ENCODE results near the gene NXPH1. TPM values are rescaled to one million over a fixed set of nuclear protein-coding genes. Genes with fewer than 3 reads are reported as not detected.

The NXPH1 gene
- total RNA-seq, 3 donors from 2014 or later, result 0.08 TPM; not detected in 2

- ATAC-seq, result no peak
- H3K9me3 Mint-ChIP-seq, result no peaks in the 10 kb centered on the region
- peaks cover 1% of the 10 kb centered on the region for H3K27me3 Mint-ChIP-seq (ENCODE audit: low read depth)
- no peak overlapping the region for H3K4me3 Mint-ChIP-seq
- H3K4me1 Mint-ChIP-seq (ENCODE audit: low read depth), result no peaks in the 10 kb centered on the region
- no peaks in the 10 kb centered on the region for H3K36me3 Mint-ChIP-seq (ENCODE audit: insufficient read depth)
- no peak for DNase-seq
Measured at GRCh38 chr7:8422177-8422576, 11.2 kb upstream of the NXPH1 start.

GRCh38 chr7:8423057-8423456 is 10.4 kb upstream of the NXPH1 start:
- Mint-ChIP-seq H3K4me1 (ENCODE audit: low read depth) (no peaks in the 10 kb centered on the region), H3K36me3 (ENCODE audit: insufficient read depth) (no peaks in the 10 kb centered on the region), H3K27me3 (ENCODE audit: low read depth) (peaks cover 1% of the 10 kb centered on the region), H3K9me3 (no peaks in the 10 kb centered on the region), H3K4me3 (no peak overlapping the region)
- ATAC-seq (no peak), DNase-seq (no peak)

- Mint-ChIP-seq H3K9me3 (no peaks in the 10 kb centered on the region), H3K36me3 (ENCODE audit: insufficient read depth) (no peaks in the 10 kb centered on the region), H3K4me3 (no peak overlapping the region), H3K4me1 (ENCODE audit: low read depth) (no peaks in the 10 kb centered on the region), H3K27me3 (ENCODE audit: low read depth) (peaks cover 1% of the 10 kb centered on the region)
- DNase-seq (no peak), ATAC-seq (no peak)
Measured at GRCh38 chr7:8425223-8425622, 8.2 kb upstream of the NXPH1 start.

GRCh38 chr7:8430643-8431042 is 2.8 kb upstream of the NXPH1 start:
- Mint-ChIP-seq H3K9me3 (no peaks in the 10 kb centered on the region), H3K4me1 (ENCODE audit: low read depth) (peaks cover 9% of the 10 kb centered on the region), H3K27me3 (ENCODE audit: low read depth) (peaks cover 44% of the 10 kb centered on the region), H3K4me3 (no peak overlapping the region), H3K36me3 (ENCODE audit: insufficient read depth) (no peaks in the 10 kb centered on the region)
- no peak for ATAC-seq
- no peak for DNase-seq

- ATAC-seq (peak in 1 of 2 donors; percentile 12), DNase-seq (no peak)
- no peak overlapping the region for H3K4me3 Mint-ChIP-seq
- H3K4me1 Mint-ChIP-seq (ENCODE audit: low read depth), result peaks cover 14% of the 10 kb centered on the region
- no peaks in the 10 kb centered on the region for H3K36me3 Mint-ChIP-seq (ENCODE audit: insufficient read depth)
- H3K9me3 Mint-ChIP-seq, result no peaks in the 10 kb centered on the region
- H3K27me3 Mint-ChIP-seq (ENCODE audit: low read depth), result peaks cover 74% of the 10 kb centered on the region
Measured at GRCh38 chr7:8434290-8435002, 1.0 kb downstream of the NXPH1 start.

- DNase-seq (no peak), ATAC-seq (no peak)
- Mint-ChIP-seq H3K4me1 (ENCODE audit: low read depth) (peaks cover 14% of the 10 kb centered on the region), H3K36me3 (ENCODE audit: insufficient read depth) (no peaks in the 10 kb centered on the region), H3K27me3 (ENCODE audit: low read depth) (peaks cover 80% of the 10 kb centered on the region), H3K9me3 (no peaks in the 10 kb centered on the region), H3K4me3 (no peak overlapping the region)
Measured at GRCh38 chr7:8435095-8435494, 1.7 kb downstream of the NXPH1 start.

GRCh38 chr7:8435590-8436545 is 2.5 kb downstream of the NXPH1 start:
- ATAC-seq (no peak), DNase-seq (no peak)
- Mint-ChIP-seq H3K4me1 (ENCODE audit: low read depth) (peaks cover 14% of the 10 kb centered on the region), H3K27me3 (ENCODE audit: low read depth) (peaks cover 85% of the 10 kb centered on the region), H3K4me3 (no peak overlapping the region), H3K9me3 (no peaks in the 10 kb centered on the region), H3K36me3 (ENCODE audit: insufficient read depth) (no peaks in the 10 kb centered on the region)

- ATAC-seq (no peak), DNase-seq (no peak)
- H3K4me1 Mint-ChIP-seq (ENCODE audit: low read depth), result peaks cover 14% of the 10 kb centered on the region
- no peaks in the 10 kb centered on the region for H3K9me3 Mint-ChIP-seq
- peaks cover 85% of the 10 kb centered on the region for H3K27me3 Mint-ChIP-seq (ENCODE audit: low read depth)
- H3K36me3 Mint-ChIP-seq (ENCODE audit: insufficient read depth), result no peaks in the 10 kb centered on the region
- H3K4me3 Mint-ChIP-seq, result no peak overlapping the region
Measured at GRCh38 chr7:8436965-8437364, 3.6 kb downstream of the NXPH1 start.

GRCh38 chr7:8437606-8438005 is 4.2 kb downstream of the NXPH1 start:
- Mint-ChIP-seq H3K27me3 (ENCODE audit: low read depth) (peaks cover 87% of the 10 kb centered on the region), H3K36me3 (ENCODE audit: insufficient read depth) (no peaks in the 10 kb centered on the region), H3K4me3 (no peak overlapping the region), H3K9me3 (no peaks in the 10 kb centered on the region), H3K4me1 (ENCODE audit: low read depth) (peaks cover 14% of the 10 kb centered on the region)
- DNase-seq, result no peak
- no peak for ATAC-seq

- DNase-seq, result no peak
- Mint-ChIP-seq H3K4me1 (ENCODE audit: low read depth) (peaks cover 11% of the 10 kb centered on the region), H3K27me3 (ENCODE audit: low read depth) (peaks cover 87% of the 10 kb centered on the region), H3K9me3 (peaks cover 6% of the 10 kb centered on the region), H3K36me3 (ENCODE audit: insufficient read depth) (peaks cover 2% of the 10 kb centered on the region), H3K4me3 (no peak overlapping the region)
- no peak for ATAC-seq
Measured at GRCh38 chr7:8440670-8441069, 7.3 kb downstream of the NXPH1 start.

GRCh38 chr7:8441106-8441965 is 7.9 kb downstream of the NXPH1 start:
- Mint-ChIP-seq H3K9me3 (peaks cover 6% of the 10 kb centered on the region), H3K4me3 (no peak overlapping the region), H3K36me3 (ENCODE audit: insufficient read depth) (peaks cover 2% of the 10 kb centered on the region), H3K4me1 (ENCODE audit: low read depth) (peaks cover 9% of the 10 kb centered on the region), H3K27me3 (ENCODE audit: low read depth) (peaks cover 85% of the 10 kb centered on the region)
- no peak for ATAC-seq
- no peak for DNase-seq

GRCh38 chr7:8442051-8442813 is 8.8 kb downstream of the NXPH1 start:
- Mint-ChIP-seq H3K9me3 (peaks cover 6% of the 10 kb centered on the region), H3K36me3 (ENCODE audit: insufficient read depth) (peaks cover 2% of the 10 kb centered on the region), H3K4me3 (no peak overlapping the region), H3K4me1 (ENCODE audit: low read depth) (peaks cover 6% of the 10 kb centered on the region), H3K27me3 (ENCODE audit: low read depth) (peaks cover 77% of the 10 kb centered on the region)
- ATAC-seq (no peak), DNase-seq (no peak)

- Mint-ChIP-seq H3K4me3 (no peak overlapping the region), H3K36me3 (ENCODE audit: insufficient read depth) (peaks cover 2% of the 10 kb centered on the region), H3K27me3 (ENCODE audit: low read depth) (peaks cover 71% of the 10 kb centered on the region), H3K4me1 (ENCODE audit: low read depth) (peaks cover 6% of the 10 kb centered on the region), H3K9me3 (peaks cover 6% of the 10 kb centered on the region)
- DNase-seq, result no peak
- ATAC-seq, result peak; percentile 69 to 76
Measured at GRCh38 chr7:8442814-8443304, 9.4 kb downstream of the NXPH1 start.

All from activated T-cell treated with anti-CD3 and anti-CD28 coated beads, Interleukin-2, amount 50 U/mL, for 4 hours (primary cell).